Spleen (tissue), 11 donors: ENCODE measurements around the gene MPZL3. TPM values are rescaled to one million over a fixed set of nuclear protein-coding genes. Genes with fewer than 3 reads are reported as not detected.

ENCODE experiments used
- DNase-seq: peaks from one replicate; pipeline ENCODE4 v3.0.0-alpha.2; 2020
- H3K27ac ChIP-seq, 8 donors: fragments of 200-600 bp; sonication (generic) in 7 of 8; 1 replicate in 4 of 8; 2 replicates in 4 of 8; pipeline versions ENCODE4 v1.5.0 to v1.8.0; 2016 to 2021; ENCODE audit warnings: inconsistent platforms in 4 of 8, mild to moderate bottlenecking in 4 of 8, moderate library complexity in 1 of 8
- H3K27me3 ChIP-seq, 7 donors: fragments of 200-600 bp; sonication (generic) in 6 of 7; replicated peaks in 1 of 7; 1 replicate in 4 of 7; 2 replicates in 3 of 7; pipeline versions ENCODE4 v1.5.0 to v1.8.0; 2016 to 2021; ENCODE audit warnings: inconsistent platforms in 3 of 7, mild to moderate bottlenecking in 1 of 7
- H3K36me3 ChIP-seq, 6 donors: fragments of 200-600 bp; sonication (generic) in 5 of 6; 1 replicate in 4 of 6; 2 replicates in 2 of 6; pipeline versions ENCODE4 v1.5.0 to v1.8.0; 2016 to 2021; ENCODE audit warnings: inconsistent platforms in 2 of 6
- H3K4me1 ChIP-seq, 6 donors: fragments of 200-600 bp; sonication (generic) in 5 of 6; 1 replicate in 3 of 6; 2 replicates in 3 of 6; pipeline versions ENCODE4 v1.5.0 to v1.8.0; 2016 to 2021; ENCODE audit warnings: inconsistent platforms in 3 of 6
- H3K4me3 ChIP-seq, 8 donors: fragments of 200-600 bp; sonication (generic) in 7 of 8; 1 replicate in 4 of 8; 2 replicates in 4 of 8; pipeline versions ENCODE4 v1.5.0 to v1.8.0; 2016 to 2021; ENCODE audit warnings: inconsistent platforms in 4 of 8, mild to moderate bottlenecking in 4 of 8, moderate library complexity in 2 of 8
- H3K9me3 ChIP-seq, 8 donors: fragments of 200-600 bp; sonication (generic) in 7 of 8; 1 replicate in 4 of 8; 2 replicates in 4 of 8; pipeline versions ENCODE4 v1.5.0 to v1.8.0; 2016 to 2021; ENCODE audit warnings: inconsistent platforms in 4 of 8
- POLR2A ChIP-seq, 3 donors: fragments of 450-650 bp; IDR thresholded peaks; one replicate each; pipeline ENCODE4 v1.5.1; 2017; ENCODE audit warnings: antibody characterized with exemption in 3 of 3, mild to moderate bottlenecking in 1 of 3
- POLR2AphosphoS5 ChIP-seq, 3 donors: sonication (generic); formaldehyde crosslinking; IDR thresholded peaks; one replicate each; pipeline ENCODE4 v1.5.1; 2017; ENCODE audit warnings: antibody characterized with exemption in 3 of 3
- WGBS, 5 donors: extraction: QIAGEN DNeasy Blood & Tissue Kit in 3 of 5; methylation state at CpG; one replicate each; pipeline versions ENCODE4 v1.1.5 to v1.1.7; 2013 to 2018; 5-methylcytosine and 5-hydroxymethylcytosine counted together
- intact Hi-C: fragments of 100-400 bp; cut with DNase I; formaldehyde crosslinking; loops from one replicate; pipeline ENCODE4 v1.15.0; 2023; ENCODE audit warnings: low total_unique reads
- polyA plus RNA-seq, 3 donors: library from polyadenylated mRNA; stranded (reverse); fragments of 200-250 nt; gene quantifications; one replicate each; pipeline ENCODE4 v1.2.1, GENCODE V29; 2013
- total RNA-seq, 7 donors: library from RNA; depleted of rRNA in 3 of 7; stranded (reverse); fragments of >200 nt in 3 of 7; fragmentation: NEBNext Ultra II Directional in 4 of 7; extraction: Animal tissue kit (Norgen Biotek cat#: 25700) in 4 of 7; gene quantifications; one replicate each; pipeline versions ENCODE4 v1.1.0 to v1.2.1, GENCODE V29; 2016 to 2021
- TF ChIP-seq, protein P1 (sequence below), 11 experiments: fragments of 200-600 bp in 7 of 11; fragments of 450-650 bp in 4 of 11; sonication (generic) in 4 of 11; IDR thresholded peaks in 8 of 11; conservative IDR thresholded peaks in 3 of 11; 1 replicate in 7 of 11; 2 replicates in 4 of 11; pipeline versions ENCODE4 v1.4.0 to v1.8.0; 2016 to 2021; ENCODE audit warnings: antibody characterized with exemption in 11 of 11, inconsistent platforms in 4 of 11, mild to moderate bottlenecking in 1 of 11
- donor health status: healthy with polysubstance abuse.
- donor health status: DM: no; HTN: no; CAD: no; lungs with moderate emphysema.
- donor health status: DM: no; HTN: no; CAD: no.
- donor health status: Bipolar disorder and iron deficiency.
- donor health status: healthy.
- donor health status: DM: no; HTN: no; CAD: no.
- donor health status: DM: yes; HTN: yes; CAD: no.

The MPZL3 gene
- total and polyA plus RNA-seq, 10 donors, result 2.0 to 12.9 (median 6.6) TPM

DNA sequence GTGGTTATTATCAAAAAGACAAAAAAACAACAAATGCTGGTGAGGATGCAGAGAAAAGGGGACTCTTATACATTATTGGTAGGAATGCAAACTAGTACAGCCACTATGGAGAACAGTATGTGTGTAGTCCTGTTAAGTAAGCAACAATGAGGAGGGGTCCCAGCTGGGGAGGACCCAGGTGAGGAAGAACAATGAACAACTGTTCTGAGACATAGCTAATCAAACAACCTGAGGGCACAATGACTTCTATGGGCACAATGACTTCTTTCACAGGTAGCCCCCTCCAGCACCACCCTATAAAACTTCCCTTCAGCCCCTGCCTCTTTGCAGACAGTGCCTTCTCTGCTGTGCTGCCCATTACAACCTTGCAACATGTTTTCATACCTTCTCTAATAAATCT lies 32.9 kb downstream of the MPZL3 start:
- intact Hi-C loops, result no loop called here

DNA sequence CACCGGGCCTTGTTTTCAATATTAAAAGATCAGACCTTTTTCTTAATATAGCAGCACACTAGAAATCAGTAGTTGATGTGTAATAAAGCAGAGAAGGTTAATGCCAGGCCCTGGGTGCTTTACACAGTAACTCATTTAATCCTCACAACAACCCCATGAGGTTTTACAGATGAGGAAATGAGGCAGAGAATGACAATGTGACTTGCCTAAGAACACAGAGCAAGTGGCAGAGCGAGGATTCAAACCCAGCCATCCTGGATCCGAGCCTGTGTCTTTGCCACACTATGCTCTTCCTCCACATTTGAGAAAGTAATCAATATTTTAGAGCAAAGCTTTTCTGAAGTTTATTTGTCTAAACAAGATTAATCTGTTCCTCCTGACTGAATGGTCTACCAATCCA lies 34.6 kb downstream of the MPZL3 start:
- H3K27ac ChIP-seq, result peak overlapping the region in 6 of 8 donors; percentile 7 to 88 (median 75)
- intact Hi-C loops, result no loop called here
- no peaks in the 10 kb centered on the region for H3K9me3 ChIP-seq
- peaks cover 22 to 100% (median 67%) of the 10 kb centered on the region in 6 donors for H3K4me1 ChIP-seq
- H3K27me3 ChIP-seq, result peaks cover 0 to 41% (median 0%) of the 10 kb centered on the region in 7 donors
- H3K36me3 ChIP-seq, result no peaks in the 10 kb centered on the region
- no peak for DNase-seq
- TF ChIP-seq POLR2A (IDR thresholded peaks at IDR 0.05) (no peak), POLR2AphosphoS5 (IDR thresholded peaks at IDR 0.05) (no peak)
- TF ChIP-seq, protein P1, sequence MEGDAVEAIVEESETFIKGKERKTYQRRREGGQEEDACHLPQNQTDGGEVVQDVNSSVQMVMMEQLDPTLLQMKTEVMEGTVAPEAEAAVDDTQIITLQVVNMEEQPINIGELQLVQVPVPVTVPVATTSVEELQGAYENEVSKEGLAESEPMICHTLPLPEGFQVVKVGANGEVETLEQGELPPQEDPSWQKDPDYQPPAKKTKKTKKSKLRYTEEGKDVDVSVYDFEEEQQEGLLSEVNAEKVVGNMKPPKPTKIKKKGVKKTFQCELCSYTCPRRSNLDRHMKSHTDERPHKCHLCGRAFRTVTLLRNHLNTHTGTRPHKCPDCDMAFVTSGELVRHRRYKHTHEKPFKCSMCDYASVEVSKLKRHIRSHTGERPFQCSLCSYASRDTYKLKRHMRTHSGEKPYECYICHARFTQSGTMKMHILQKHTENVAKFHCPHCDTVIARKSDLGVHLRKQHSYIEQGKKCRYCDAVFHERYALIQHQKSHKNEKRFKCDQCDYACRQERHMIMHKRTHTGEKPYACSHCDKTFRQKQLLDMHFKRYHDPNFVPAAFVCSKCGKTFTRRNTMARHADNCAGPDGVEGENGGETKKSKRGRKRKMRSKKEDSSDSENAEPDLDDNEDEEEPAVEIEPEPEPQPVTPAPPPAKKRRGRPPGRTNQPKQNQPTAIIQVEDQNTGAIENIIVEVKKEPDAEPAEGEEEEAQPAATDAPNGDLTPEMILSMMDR (IDR thresholded peaks at IDR 0.05 in 8 of 11, conservative IDR thresholded peaks at IDR 0.05 in 3 of 11), result no peak
- H3K4me3 ChIP-seq, result peak overlapping the region in 1 of 8 donors; percentile 35
- 61 to 77% (median 76%) methylated on average over 3 of the region's 3 CpGs for WGBS, 5 donors

More for the DNA sequence above, 32.9 kb downstream of the MPZL3 start:
- TF ChIP-seq, protein P1 (IDR thresholded peaks at IDR 0.05 in 8 of 11, conservative IDR thresholded peaks at IDR 0.05 in 3 of 11), result no peak
- TF ChIP-seq POLR2AphosphoS5 (IDR thresholded peaks at IDR 0.05) (no peak), POLR2A (IDR thresholded peaks at IDR 0.05) (no peak)
- no peak for DNase-seq
- no peaks in the 10 kb centered on the region for H3K36me3 ChIP-seq
- H3K4me1 ChIP-seq, result peaks cover 13 to 99% (median 56%) of the 10 kb centered on the region in 6 donors
- no peaks in the 10 kb centered on the region for H3K9me3 ChIP-seq
- peak overlapping the region in 6 of 8 donors; percentile 15 to 83 (median 54) for H3K27ac ChIP-seq
- peaks cover 0 to 58% (median 0%) of the 10 kb centered on the region in 7 donors for H3K27me3 ChIP-seq
- H3K4me3 ChIP-seq, result peak overlapping the region in 1 of 8 donors; percentile 24

DNA sequence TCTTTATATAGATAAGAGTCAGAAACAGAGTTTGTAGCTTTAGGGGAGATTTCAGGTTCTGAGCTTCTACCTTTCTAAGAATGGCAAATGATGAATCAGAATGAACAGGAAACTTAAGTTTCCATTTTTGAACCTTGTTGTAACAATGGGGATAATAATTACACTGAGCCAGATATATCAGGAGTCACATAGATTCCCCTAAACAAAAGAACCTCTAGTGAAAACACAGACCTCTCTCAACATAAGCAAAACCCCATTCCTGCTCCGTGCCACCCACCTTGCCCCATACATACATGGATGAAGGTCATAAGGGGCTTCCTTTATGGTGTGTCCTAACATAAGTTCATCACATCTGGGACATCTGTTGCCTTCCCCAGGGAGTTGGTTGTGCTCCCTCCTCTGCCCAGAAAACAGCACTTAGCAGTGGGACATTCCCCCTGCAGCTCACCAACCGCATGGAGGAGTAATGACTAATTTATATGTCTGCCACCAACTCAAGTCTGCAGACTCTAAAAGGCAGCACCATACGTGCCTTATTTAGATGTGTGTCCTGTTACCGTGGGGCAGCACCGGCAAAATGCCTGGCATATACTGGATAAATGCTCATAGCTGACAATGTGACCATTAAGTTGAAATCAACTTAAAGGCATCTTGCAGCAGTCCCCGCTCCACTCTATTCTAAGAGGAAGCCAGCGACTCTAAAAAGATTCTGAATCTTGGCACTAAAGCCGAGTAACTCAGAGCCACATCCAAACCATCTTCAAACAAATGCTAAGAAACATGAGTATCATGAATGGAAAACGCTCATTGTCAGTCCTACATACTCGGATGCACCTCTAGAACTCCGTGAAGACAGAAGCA lies 35.3 kb downstream of the MPZL3 start:
- H3K27ac ChIP-seq, result peak overlapping the region in 6 of 8 donors; percentile 7 to 88 (median 75)
- H3K36me3 ChIP-seq, result peaks cover 0 to 4% (median 0%) of the 10 kb centered on the region in 6 donors
- no peaks in the 10 kb centered on the region for H3K9me3 ChIP-seq
- TF ChIP-seq POLR2A (IDR thresholded peaks at IDR 0.05), result no peak
- TF ChIP-seq POLR2AphosphoS5 (IDR thresholded peaks at IDR 0.05), result no peak
- TF ChIP-seq, protein P1 (IDR thresholded peaks at IDR 0.05 in 8 of 11, conservative IDR thresholded peaks at IDR 0.05 in 3 of 11), result no peak
- intact Hi-C loops, result no loop called here
- no peak for DNase-seq
- WGBS, 5 donors, result 50 to 68% (median 58%) methylated on average over 10 to 11 of the region's 11 CpGs
- H3K4me3 ChIP-seq, result peak overlapping the region in 1 of 8 donors; percentile 35
- peaks cover 0 to 34% (median 0%) of the 10 kb centered on the region in 7 donors for H3K27me3 ChIP-seq
- H3K4me1 ChIP-seq, result peaks cover 22 to 100% (median 67%) of the 10 kb centered on the region in 6 donors

DNA sequence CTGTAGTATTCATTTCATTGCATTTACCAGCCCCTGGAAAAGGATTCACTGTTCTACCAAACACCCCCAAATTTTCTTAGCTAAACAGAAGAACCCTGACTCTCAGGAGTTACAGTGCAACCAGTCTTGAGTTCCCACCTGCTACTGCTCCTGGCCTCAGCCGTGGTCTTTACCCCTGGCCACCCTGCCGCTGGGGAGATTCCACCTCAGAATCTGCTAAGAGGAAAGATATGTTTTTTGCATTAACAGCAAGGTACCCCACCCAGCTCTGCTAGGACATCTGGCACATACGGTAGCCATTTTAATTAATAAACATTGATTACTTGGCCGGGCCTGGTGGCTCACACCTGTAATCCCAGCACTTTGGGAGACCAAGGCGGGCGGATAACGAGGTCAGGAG lies 36.4 kb downstream of the MPZL3 start:
- DNase-seq, result no peak
- TF ChIP-seq POLR2AphosphoS5 (IDR thresholded peaks at IDR 0.05) (no peak), POLR2A (IDR thresholded peaks at IDR 0.05) (no peak)
- TF ChIP-seq, protein P1 (IDR thresholded peaks at IDR 0.05 in 8 of 11, conservative IDR thresholded peaks at IDR 0.05 in 3 of 11), result no peak
- H3K27me3 ChIP-seq, result peaks cover 0 to 28% (median 0%) of the 10 kb centered on the region in 7 donors
- peak overlapping the region in 7 of 8 donors; percentile 16 to 88 (median 73) for H3K27ac ChIP-seq
- H3K4me1 ChIP-seq, result peaks cover 22 to 100% (median 64%) of the 10 kb centered on the region in 6 donors
- peak overlapping the region in 1 of 8 donors; percentile 12 for H3K4me3 ChIP-seq
- no peaks in the 10 kb centered on the region for H3K9me3 ChIP-seq
- intact Hi-C loops, result no loop called here
- peaks cover 0 to 14% (median 0%) of the 10 kb centered on the region in 6 donors for H3K36me3 ChIP-seq
- 87 to 93% (median 90%) methylated on average over 7 of the region's 7 CpGs for WGBS, 5 donors
